Testis (tissue), 2 donors: Measurements from ENCODE around the gene MAPK8IP1.

Source experiments
- POLR2A ChIP-seq: fragments of 450-650 bp; IDR thresholded peaks from one replicate; pipeline ENCODE4 v1.6.1; 2017; ENCODE audit warnings: antibody characterized with exemption, mild to moderate bottlenecking, moderate library complexity
- TF ChIP-seq, protein P1 (sequence below), 3 experiments: fragments of 450-650 bp in 2 of 3; fragments of 200-600 bp in 1 of 3; sonication (generic) in 1 of 3; IDR thresholded peaks; one replicate each; pipeline ENCODE4 v1.5.1; 2016 to 2019; ENCODE audit warnings: antibody characterized with exemption in 3 of 3, mild to moderate bottlenecking in 2 of 3, moderate library complexity in 1 of 3

- TF ChIP-seq, protein P1, sequence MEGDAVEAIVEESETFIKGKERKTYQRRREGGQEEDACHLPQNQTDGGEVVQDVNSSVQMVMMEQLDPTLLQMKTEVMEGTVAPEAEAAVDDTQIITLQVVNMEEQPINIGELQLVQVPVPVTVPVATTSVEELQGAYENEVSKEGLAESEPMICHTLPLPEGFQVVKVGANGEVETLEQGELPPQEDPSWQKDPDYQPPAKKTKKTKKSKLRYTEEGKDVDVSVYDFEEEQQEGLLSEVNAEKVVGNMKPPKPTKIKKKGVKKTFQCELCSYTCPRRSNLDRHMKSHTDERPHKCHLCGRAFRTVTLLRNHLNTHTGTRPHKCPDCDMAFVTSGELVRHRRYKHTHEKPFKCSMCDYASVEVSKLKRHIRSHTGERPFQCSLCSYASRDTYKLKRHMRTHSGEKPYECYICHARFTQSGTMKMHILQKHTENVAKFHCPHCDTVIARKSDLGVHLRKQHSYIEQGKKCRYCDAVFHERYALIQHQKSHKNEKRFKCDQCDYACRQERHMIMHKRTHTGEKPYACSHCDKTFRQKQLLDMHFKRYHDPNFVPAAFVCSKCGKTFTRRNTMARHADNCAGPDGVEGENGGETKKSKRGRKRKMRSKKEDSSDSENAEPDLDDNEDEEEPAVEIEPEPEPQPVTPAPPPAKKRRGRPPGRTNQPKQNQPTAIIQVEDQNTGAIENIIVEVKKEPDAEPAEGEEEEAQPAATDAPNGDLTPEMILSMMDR (IDR thresholded peaks at IDR 0.05), result peak; percentile 40 to 53 (median 48)
- no peak for TF ChIP-seq POLR2A
These were observed 12.6 kb upstream of the MAPK8IP1 start for GRCh38 chr11:45872651-45873356.
